SK-N-SH (cell line): Measurements from ENCODE around the gene MRGPRG. TPM values are rescaled to one million over a fixed set of nuclear protein-coding genes. Genes with fewer than 3 reads are reported as not detected.

Source experiments
- CTCF ChIA-PET: fragments of 300-600, 350-600 bp; formaldehyde crosslinking; extraction: SDS; loops from one replicate; lab custom pipeline; 2021; lab: Yijun Ruan, JAX
- POLR2A ChIA-PET: fragments of 350-600 bp; sonication (Branson Sonifier 250); formaldehyde crosslinking; extraction: SDS; loops from one replicate; lab custom pipeline; 2020; ENCODE audit warnings: antibody characterized with exemption, inconsistent platforms; lab: Yijun Ruan, JAX
- DNase-seq: peaks from one replicate; pipeline ENCODE4 v3.0.0; 2012
- H2AFZ ChIP-seq: fragments of 200-600 bp; sonication (generic); 2 replicates; pipeline ENCODE4 v1.8.1; 2016; ENCODE audit warnings: antibody characterized with exemption, mild to moderate bottlenecking, low read depth
- H3F3A ChIP-seq: fragments of 200-600 bp; sonication (generic); replicated peaks from 2 replicates; pipeline ENCODE3; 2016; ENCODE audit warnings: antibody characterized with exemption, mild to moderate bottlenecking; ENCODE audit not compliant: insufficient read depth
- H3K27ac ChIP-seq, 2 experiments: fragments of 200-500 bp in 1 of 2; fragments of 200-600 bp in 1 of 2; sonication (Bioruptor generic) in 1 of 2; sonication (generic), shearing (Covaris generic) in 1 of 2; 2 replicates each; pipeline versions ENCODE4 v1.5.1 to v1.6.1; 2014 to 2016; ENCODE audit warnings: low read depth in 2 of 2, inconsistent platforms in 1 of 2, low read length in 1 of 2, mild to moderate bottlenecking in 1 of 2, mixed read lengths in 1 of 2
- H3K27me3 ChIP-seq: fragments of 200-600 bp; sonication (generic), shearing (Covaris generic); 2 replicates; pipeline ENCODE4 v1.6.1; 2016; ENCODE audit warnings: mixed run types; ENCODE audit not compliant: insufficient read depth
- H3K36me3 ChIP-seq, 2 experiments: fragments of 200-500 bp in 1 of 2; fragments of 200-600 bp in 1 of 2; sonication (Bioruptor generic) in 1 of 2; sonication (generic) in 1 of 2; replicated peaks in 1 of 2; 2 replicates each; pipeline versions ENCODE3 to v1.5.1; 2014 to 2016; ENCODE audit warnings: low read length in 1 of 2, mild to moderate bottlenecking in 1 of 2; ENCODE audit not compliant: insufficient read depth in 2 of 2, control insufficient read depth in 1 of 2
- H3K4me1 ChIP-seq, 2 experiments: fragments of 200-500 bp in 1 of 2; fragments of 200-600 bp in 1 of 2; sonication (Bioruptor generic) in 1 of 2; sonication (generic), shearing (Covaris generic) in 1 of 2; 2 replicates each; pipeline versions ENCODE4 v1.5.1 to v1.6.1; 2014 to 2016; ENCODE audit warnings: low read depth in 1 of 2, low read length in 1 of 2, mixed run types in 1 of 2; ENCODE audit not compliant: insufficient read depth in 2 of 2, control insufficient read depth in 1 of 2
- H3K4me2 ChIP-seq: fragments of 200-600 bp; sonication (generic), shearing (Covaris generic); 2 replicates; pipeline ENCODE4 v1.6.1; 2017; ENCODE audit warnings: mixed run types
- H3K4me3 ChIP-seq, 2 experiments: fragments of 200-500 bp in 1 of 2; fragments of 200-600 bp in 1 of 2; sonication (Bioruptor generic) in 1 of 2; sonication (generic), shearing (Covaris generic) in 1 of 2; 2 replicates each; pipeline versions ENCODE4 v1.5.1 to v1.8.1; 2014 to 2016; ENCODE audit warnings: low read depth in 2 of 2, inconsistent platforms in 1 of 2, low read length in 1 of 2, mild to moderate bottlenecking in 1 of 2, mixed read lengths in 1 of 2, moderate library complexity in 1 of 2
- H3K79me2 ChIP-seq: fragments of 200-600 bp; sonication (generic); 2 replicates; pipeline ENCODE4 v1.8.1; 2017; ENCODE audit warnings: mild to moderate bottlenecking; ENCODE audit not compliant: insufficient read depth
- H3K9ac ChIP-seq: fragments of 200-600 bp; sonication (generic); 2 replicates; pipeline ENCODE4 v1.6.1; 2017; ENCODE audit warnings: mixed run types
- H3K9me2 ChIP-seq: fragments of 200-600 bp; sonication (generic); 2 replicates; pipeline ENCODE4 v1.6.1; 2017; ENCODE audit warnings: mixed run types
- H3K9me3 ChIP-seq: fragments of 200-600 bp; sonication (generic); 2 replicates; pipeline ENCODE4 v1.6.1; 2017; ENCODE audit warnings: mixed run types, mild to moderate bottlenecking, moderate library complexity
- H4K20me1 ChIP-seq: fragments of 200-600 bp; sonication (generic); 2 replicates; pipeline ENCODE4 v1.6.1; 2017; ENCODE audit warnings: mild to moderate bottlenecking, mixed run types; ENCODE audit not compliant: insufficient read depth
- ELF1 ChIP-seq: IDR thresholded peaks from 2 replicates; pipeline ENCODE4 v1.4.0; 2012
- EP300 ChIP-seq, 2 experiments: IDR thresholded peaks; 2 replicates each; pipeline versions ENCODE4 v1.4.0 to v1.6.1; 2012; ENCODE audit warnings: borderline replicate concordance in 1 of 2, low read depth in 1 of 2, low read length in 1 of 2
- FOSL2 ChIP-seq: IDR thresholded peaks from 2 replicates; pipeline ENCODE4 v1.4.0; 2012; ENCODE audit warnings: low read depth, mild to moderate bottlenecking, moderate library complexity, borderline replicate concordance
- FOXJ3 ChIP-seq: sonication (generic); formaldehyde crosslinking; IDR thresholded peaks from 2 replicates; pipeline ENCODE4 v1.5.1; 2020; ENCODE audit warnings: mild to moderate bottlenecking, missing genetic modification reagents
- GABPA ChIP-seq: IDR thresholded peaks from 2 replicates; pipeline ENCODE4 v1.4.0; 2012; ENCODE audit warnings: low read depth, mild to moderate bottlenecking
- GATA2 ChIP-seq: sonication (generic); formaldehyde crosslinking; IDR thresholded peaks from 2 replicates; pipeline ENCODE4 v1.5.0; 2020; ENCODE audit warnings: mild to moderate bottlenecking, missing genetic modification reagents
- IRF3 ChIP-seq: fragments of 150-350 bp; IDR thresholded peaks from 2 replicates; pipeline ENCODE4 v1.6.1; 2016; ENCODE audit warnings: mild to moderate bottlenecking, low read depth, low read length
- JUND ChIP-seq: IDR thresholded peaks from 2 replicates; pipeline ENCODE4 v1.4.0; 2012
- MAX ChIP-seq: IDR thresholded peaks from 2 replicates; pipeline ENCODE4 v1.4.0; 2012; ENCODE audit warnings: low read depth
- MEF2A ChIP-seq: IDR thresholded peaks from 2 replicates; pipeline ENCODE4 v1.4.0; 2012; ENCODE audit warnings: low read depth, borderline replicate concordance
- MXI1 ChIP-seq: IDR thresholded peaks from 2 replicates; pipeline ENCODE4 v1.6.1; 2012; ENCODE audit warnings: mild to moderate bottlenecking, low read depth, low read length, improper control_type of control experiment
- NFIC ChIP-seq: IDR thresholded peaks from 2 replicates; pipeline ENCODE4 v1.4.0; 2012; ENCODE audit warnings: borderline replicate concordance
- NRF1 ChIP-seq: IDR thresholded peaks from 2 replicates; pipeline ENCODE4 v1.6.1; 2012; ENCODE audit warnings: low read depth, mild to moderate bottlenecking, low read length
- RAD21 ChIP-seq: IDR thresholded peaks from 2 replicates; pipeline ENCODE4 v1.6.1; 2012; ENCODE audit warnings: mild to moderate bottlenecking, low read length
- RFX5 ChIP-seq: IDR thresholded peaks from 2 replicates; pipeline ENCODE4 v1.6.1; 2012; ENCODE audit warnings: mild to moderate bottlenecking, improper control_type of control experiment, low read length
- RXRA ChIP-seq: IDR thresholded peaks from 2 replicates; pipeline ENCODE4 v1.4.0; 2012; ENCODE audit warnings: low read depth, mild to moderate bottlenecking, borderline replicate concordance
- SIN3A ChIP-seq: IDR thresholded peaks from 2 replicates; pipeline ENCODE4 v1.6.1; 2012; ENCODE audit warnings: low read depth, mild to moderate bottlenecking, low read length, moderate library complexity, borderline replicate concordance
- SMC3 ChIP-seq: IDR thresholded peaks from 2 replicates; pipeline ENCODE4 v1.6.1; 2012; ENCODE audit warnings: low read depth, low read length, improper control_type of control experiment
- TAF1 ChIP-seq: IDR thresholded peaks from 2 replicates; pipeline ENCODE4 v1.6.1; 2012; ENCODE audit warnings: low read depth, mild to moderate bottlenecking, low read length, moderate library complexity, borderline replicate concordance
- TCF12 ChIP-seq: IDR thresholded peaks from 2 replicates; pipeline ENCODE4 v1.4.0; 2012
- USF2 ChIP-seq: fragments of 150-350 bp; IDR thresholded peaks from 2 replicates; pipeline ENCODE4 v1.6.1; 2017; ENCODE audit warnings: antibody characterized with exemption, low read length, low read depth, borderline replicate concordance
- WGBS: methylation state at CpG from one replicate; pipeline ENCODE4 v1.1.6; 2017; ENCODE audit warnings: low lambda C conversion rate; 5-methylcytosine and 5-hydroxymethylcytosine counted together
- polyA plus RNA-seq, 3 experiments: library from polyadenylated mRNA; depleted of rRNA; stranded (reverse); fragments of >200 nt; gene quantifications; 2 replicates each; pipeline ENCODE4 v1.2.3, GENCODE V29; 2012
- TF ChIP-seq, protein P1 (sequence below): IDR thresholded peaks from 2 replicates; pipeline ENCODE4 v1.6.1; 2012; ENCODE audit warnings: mild to moderate bottlenecking, low read depth, low read length, moderate library complexity

The MRGPRG gene
- polyA plus RNA-seq, 1 of the 3 experiments (the other 2 are of a cell fraction) = not detected

GRCh38 chr11:3216027-3216525, 2.5 kb downstream of the MRGPRG start:
- no peak overlapping the region for H3K4me2 ChIP-seq
- H3F3A ChIP-seq = no peaks in the 10 kb centered on the region
- H2AFZ ChIP-seq = no peak overlapping the region
- no peaks in the 10 kb centered on the region for H3K9me2 ChIP-seq
- TF ChIP-seq ELF1 = no peak
- no peak for TF ChIP-seq FOXJ3 (CRISPR knock-in tag)
- no peak for TF ChIP-seq FOSL2
- TF ChIP-seq GABPA = no peak
- no peak for TF ChIP-seq TAF1
- no peak for TF ChIP-seq EP300 (IDR thresholded peaks at IDR 0.05; ENCODE audit: borderline replicate concordance in 1 of 2, low read depth in 1 of 2, low read length in 1 of 2)
- no peak for TF ChIP-seq IRF3
- TF ChIP-seq MEF2A = no peak
- TF ChIP-seq MAX = no peak
- no peak for TF ChIP-seq RFX5
- TF ChIP-seq GATA2 (CRISPR knock-in tag) = no peak
- no peak for TF ChIP-seq SMC3
- TF ChIP-seq MXI1 = no peak
- no peak for TF ChIP-seq RXRA
- TF ChIP-seq, all 33 proteins: peak for 0
- CTCF ChIA-PET = interaction anchor here (0.9 to 6.0 kb wide), 19 partner anchors 9 to 328 kb away, joined by 3 to 48 read pairs (median 4); no protein-coding TSS in a partner anchor
- no peaks in the 10 kb centered on the region for H3K9me3 ChIP-seq
- H3K4me1 ChIP-seq = no peaks in the 10 kb centered on the region; a peak in 1 of 4 replicates
- no peaks in the 10 kb centered on the region for H3K36me3 ChIP-seq
- POLR2A ChIA-PET = no interaction called here
- no peak overlapping the region for H3K4me3 ChIP-seq
- H3K27ac ChIP-seq = no peak overlapping the region
- 62% methylated on average over 11 of the region's 11 CpGs for WGBS
- no peaks in the 10 kb centered on the region for H4K20me1 ChIP-seq
- H3K27me3 ChIP-seq = no peaks in the 10 kb centered on the region
- DNase-seq = no peak
- no peak overlapping the region for H3K9ac ChIP-seq
- H3K79me2 ChIP-seq = no peaks in the 10 kb centered on the region

GRCh38 chr11:3215346-3216026, 3.1 kb downstream of the MRGPRG start:
- no peaks in the 10 kb centered on the region for H3K79me2 ChIP-seq
- no peak overlapping the region for H3K4me2 ChIP-seq
- H3K9ac ChIP-seq = no peak overlapping the region
- CTCF ChIA-PET = interaction anchor here (0.9 to 6.0 kb wide), 14 partner anchors 12 to 328 kb away, joined by 3 to 48 read pairs (median 6); no protein-coding TSS in a partner anchor
- DNase-seq = no peak
- H3K9me3 ChIP-seq = peaks cover 5% of the 10 kb centered on the region; the same call in 1 of the 2 replicates
- no peaks in the 10 kb centered on the region for H3F3A ChIP-seq
- H2AFZ ChIP-seq = no peak overlapping the region
- H4K20me1 ChIP-seq = no peaks in the 10 kb centered on the region
- H3K9me2 ChIP-seq = no peaks in the 10 kb centered on the region
- no peak overlapping the region for H3K27ac ChIP-seq
- no peaks in the 10 kb centered on the region for H3K36me3 ChIP-seq
- H3K27me3 ChIP-seq = no peaks in the 10 kb centered on the region
- 58% methylated on average over 6 of the region's 17 CpGs for WGBS
- no peaks in the 10 kb centered on the region; a peak in 1 of 4 replicates for H3K4me1 ChIP-seq
- no peak for TF ChIP-seq JUND
- no peak for TF ChIP-seq RFX5
- no peak for TF ChIP-seq NRF1
- TF ChIP-seq USF2 = no peak
- no peak for TF ChIP-seq TCF12
- TF ChIP-seq RAD21 = no peak
- no peak for TF ChIP-seq SIN3A
- no peak for TF ChIP-seq NFIC
- no peak for TF ChIP-seq GATA2 (CRISPR knock-in tag)
- no peak for TF ChIP-seq TAF1
- TF ChIP-seq, protein P1, sequence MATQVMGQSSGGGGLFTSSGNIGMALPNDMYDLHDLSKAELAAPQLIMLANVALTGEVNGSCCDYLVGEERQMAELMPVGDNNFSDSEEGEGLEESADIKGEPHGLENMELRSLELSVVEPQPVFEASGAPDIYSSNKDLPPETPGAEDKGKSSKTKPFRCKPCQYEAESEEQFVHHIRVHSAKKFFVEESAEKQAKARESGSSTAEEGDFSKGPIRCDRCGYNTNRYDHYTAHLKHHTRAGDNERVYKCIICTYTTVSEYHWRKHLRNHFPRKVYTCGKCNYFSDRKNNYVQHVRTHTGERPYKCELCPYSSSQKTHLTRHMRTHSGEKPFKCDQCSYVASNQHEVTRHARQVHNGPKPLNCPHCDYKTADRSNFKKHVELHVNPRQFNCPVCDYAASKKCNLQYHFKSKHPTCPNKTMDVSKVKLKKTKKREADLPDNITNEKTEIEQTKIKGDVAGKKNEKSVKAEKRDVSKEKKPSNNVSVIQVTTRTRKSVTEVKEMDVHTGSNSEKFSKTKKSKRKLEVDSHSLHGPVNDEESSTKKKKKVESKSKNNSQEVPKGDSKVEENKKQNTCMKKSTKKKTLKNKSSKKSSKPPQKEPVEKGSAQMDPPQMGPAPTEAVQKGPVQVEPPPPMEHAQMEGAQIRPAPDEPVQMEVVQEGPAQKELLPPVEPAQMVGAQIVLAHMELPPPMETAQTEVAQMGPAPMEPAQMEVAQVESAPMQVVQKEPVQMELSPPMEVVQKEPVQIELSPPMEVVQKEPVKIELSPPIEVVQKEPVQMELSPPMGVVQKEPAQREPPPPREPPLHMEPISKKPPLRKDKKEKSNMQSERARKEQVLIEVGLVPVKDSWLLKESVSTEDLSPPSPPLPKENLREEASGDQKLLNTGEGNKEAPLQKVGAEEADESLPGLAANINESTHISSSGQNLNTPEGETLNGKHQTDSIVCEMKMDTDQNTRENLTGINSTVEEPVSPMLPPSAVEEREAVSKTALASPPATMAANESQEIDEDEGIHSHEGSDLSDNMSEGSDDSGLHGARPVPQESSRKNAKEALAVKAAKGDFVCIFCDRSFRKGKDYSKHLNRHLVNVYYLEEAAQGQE = no peak
- POLR2A ChIA-PET = no interaction called here
- H3K4me3 ChIP-seq = no peak overlapping the region
